ENCODE results near the gene CCDC192.

Gene CCDC192

DNA sequence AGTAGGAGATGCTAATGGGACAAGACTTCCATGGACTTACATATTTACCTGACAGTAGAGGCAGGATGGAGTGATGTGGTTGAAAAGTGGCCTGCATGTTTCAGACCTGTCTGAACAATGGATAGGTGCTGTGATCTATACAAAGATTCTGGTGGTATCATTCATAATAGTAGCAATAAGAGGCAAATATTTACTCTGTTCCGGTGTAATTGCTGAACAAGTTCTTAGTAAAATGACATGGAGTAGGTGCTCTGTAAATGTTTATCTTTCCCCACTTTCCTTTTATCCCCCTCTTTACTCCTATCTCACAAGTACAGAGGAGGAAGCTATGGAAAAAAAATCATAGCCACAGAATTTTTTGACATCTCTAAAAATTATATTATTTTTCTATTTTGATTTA lies 221.4 kb downstream of the CCDC192 start:
- no peaks in the 10 kb centered on the region for H4K20me1 ChIP-seq
- no peaks in the 10 kb centered on the region for H3K36me3 ChIP-seq
- no peak overlapping the region for H3K9ac ChIP-seq
- no peak overlapping the region for H3K27ac ChIP-seq
- TF ChIP-seq Cebpa-rat (IDR thresholded peaks at IDR 0.05), result no peak
- H3K4me1 ChIP-seq, result no peaks in the 10 kb centered on the region
- H3K4me2 ChIP-seq, result no peak overlapping the region
- no peaks in the 10 kb centered on the region for H3K27me3 ChIP-seq
- H3K9me3 ChIP-seq, result no peaks in the 10 kb centered on the region
- no peak overlapping the region for H3K4me3 ChIP-seq

DNA sequence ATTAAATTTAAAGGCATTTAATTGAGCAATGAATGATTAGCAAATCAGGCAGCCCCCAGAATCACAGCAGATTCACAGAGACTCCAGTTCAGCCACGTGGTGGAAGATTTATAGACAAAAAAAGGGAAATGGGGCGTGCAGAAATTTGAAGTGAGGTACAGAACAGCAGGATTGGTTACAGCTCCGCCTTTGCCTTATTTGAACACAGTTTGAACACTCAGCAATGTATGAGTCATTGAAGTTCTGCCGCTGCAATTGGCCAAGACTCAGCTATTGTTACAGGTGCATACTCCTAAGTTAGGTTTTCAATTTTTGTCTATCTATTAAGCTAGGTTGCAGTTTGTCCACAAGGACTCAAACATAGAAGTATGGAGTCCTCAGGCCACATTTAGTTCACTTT lies 222.7 kb downstream of the CCDC192 start:
- H3K36me3 ChIP-seq, result no peaks in the 10 kb centered on the region
- no peak overlapping the region for H3K27ac ChIP-seq
- H3K27me3 ChIP-seq, result no peaks in the 10 kb centered on the region
- H3K4me1 ChIP-seq, result no peaks in the 10 kb centered on the region
- H3K4me3 ChIP-seq, result no peak overlapping the region
- H3K9me3 ChIP-seq, result no peaks in the 10 kb centered on the region
- no peak overlapping the region for H3K9ac ChIP-seq
- TF ChIP-seq Cebpa-rat (IDR thresholded peaks at IDR 0.05), result no peak
- no peaks in the 10 kb centered on the region for H4K20me1 ChIP-seq
- no peak overlapping the region for H3K4me2 ChIP-seq

DNA sequence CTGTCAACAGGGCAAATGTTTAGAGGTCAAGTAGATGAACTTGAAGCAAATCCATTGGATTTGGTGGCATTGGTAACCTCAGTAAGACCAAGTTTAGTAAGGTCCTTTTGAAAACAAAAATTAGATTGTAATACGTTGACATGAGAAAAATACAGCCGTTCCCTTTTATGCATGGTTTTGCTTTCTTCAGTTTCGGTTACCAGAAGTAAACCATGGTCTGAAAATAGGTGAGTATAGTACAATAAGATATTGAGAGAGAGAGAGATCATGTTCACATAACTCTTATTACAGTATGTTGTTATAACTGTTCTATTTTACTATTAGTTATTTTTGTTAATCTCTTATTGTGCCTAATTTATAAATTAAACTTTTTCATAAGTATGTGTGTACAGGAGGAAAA lies 223.8 kb downstream of the CCDC192 start:
- no peak overlapping the region for H3K9ac ChIP-seq

DNA sequence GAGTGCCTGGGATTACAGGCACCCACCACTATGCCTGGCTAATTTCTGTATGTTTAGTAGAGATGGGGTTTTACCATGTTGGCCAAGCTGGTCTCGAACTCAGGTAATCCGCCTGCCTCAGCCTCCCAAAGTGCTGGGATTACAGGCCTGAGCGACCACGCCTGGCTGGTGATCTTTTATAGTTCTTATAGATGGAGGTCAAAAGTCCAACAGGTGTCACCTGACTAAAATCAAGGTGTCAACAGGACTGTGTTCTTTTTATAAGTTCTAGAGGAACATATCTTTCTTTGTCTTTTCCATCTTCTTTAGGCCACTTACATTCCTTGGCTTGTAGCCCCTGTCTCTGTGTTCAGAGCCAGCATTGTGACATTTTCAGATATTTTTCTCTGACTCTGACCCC lies 224.9 kb downstream of the CCDC192 start:
- no peaks in the 10 kb centered on the region for H3K36me3 ChIP-seq
- H3K4me3 ChIP-seq, result no peak overlapping the region
- H4K20me1 ChIP-seq, result no peaks in the 10 kb centered on the region
- TF ChIP-seq Cebpa-rat (IDR thresholded peaks at IDR 0.05), result no peak
- H3K9me3 ChIP-seq, result no peaks in the 10 kb centered on the region
- no peak overlapping the region for H3K9ac ChIP-seq
- no peaks in the 10 kb centered on the region for H3K4me1 ChIP-seq
- no peak overlapping the region for H3K4me2 ChIP-seq
- H3K27me3 ChIP-seq, result no peaks in the 10 kb centered on the region
- no peak overlapping the region for H3K27ac ChIP-seq

More for the DNA sequence above, 223.8 kb downstream of the CCDC192 start:
- no peaks in the 10 kb centered on the region for H3K36me3 ChIP-seq
- no peak overlapping the region for H3K4me3 ChIP-seq
- H4K20me1 ChIP-seq, result no peaks in the 10 kb centered on the region
- H3K4me1 ChIP-seq, result no peaks in the 10 kb centered on the region
- no peak overlapping the region for H3K4me2 ChIP-seq
- no peaks in the 10 kb centered on the region for H3K27me3 ChIP-seq
- TF ChIP-seq Cebpa-rat (IDR thresholded peaks at IDR 0.05), result no peak
- no peak overlapping the region for H3K27ac ChIP-seq
- H3K9me3 ChIP-seq, result no peaks in the 10 kb centered on the region

DNA sequence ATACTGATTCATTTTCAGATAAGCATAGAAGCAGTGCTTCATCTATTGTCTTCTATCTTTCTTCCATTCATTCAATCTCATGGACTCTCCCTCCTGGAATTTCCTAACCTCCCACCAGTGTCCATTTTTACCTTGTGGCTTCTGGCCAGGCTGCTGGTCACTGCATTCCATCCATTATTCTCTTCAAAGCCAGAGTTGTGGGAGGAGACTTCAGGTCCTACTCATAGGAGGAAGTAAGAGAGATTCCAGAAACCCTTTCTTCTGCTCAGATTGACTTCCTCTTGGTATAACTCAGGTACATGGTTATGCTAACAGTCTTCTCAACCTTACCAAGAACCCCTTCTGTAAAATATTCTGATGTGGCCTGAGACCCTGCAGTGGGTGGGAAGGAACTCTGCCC lies 227.1 kb downstream of the CCDC192 start:
- Histone ChIP-seq H4K20me1 (no peaks in the 10 kb centered on the region), H3K9ac (no peak overlapping the region), H3K4me1 (no peaks in the 10 kb centered on the region), H3K27ac (no peak overlapping the region), H3K36me3 (no peaks in the 10 kb centered on the region), H3K27me3 (no peaks in the 10 kb centered on the region), H3K4me2 (no peak overlapping the region), H3K9me3 (no peaks in the 10 kb centered on the region), H3K4me3 (no peak overlapping the region)
- no peak for TF ChIP-seq Cebpa-rat (IDR thresholded peaks at IDR 0.05)

DNA sequence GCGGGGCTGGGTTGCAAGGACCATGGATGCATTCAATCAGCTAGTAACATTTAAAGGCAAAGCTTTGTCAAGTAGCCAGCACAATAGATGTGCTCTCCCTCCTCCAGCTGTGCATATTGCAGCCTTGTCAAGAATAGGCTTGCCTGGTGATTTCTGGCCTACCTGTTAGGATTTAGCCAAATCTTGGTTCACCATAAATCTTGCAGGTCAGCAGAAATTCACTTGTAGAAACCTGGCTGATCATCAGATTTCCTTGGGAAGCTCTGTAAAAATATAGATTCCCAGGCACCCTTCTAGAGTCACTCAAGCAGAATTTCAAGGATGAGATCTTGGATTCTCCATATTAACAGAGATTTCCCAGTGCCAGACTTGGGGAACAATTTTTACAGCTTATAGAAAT lies 228.2 kb downstream of the CCDC192 start:
- no peak overlapping the region for H3K4me3 ChIP-seq
- no peak for TF ChIP-seq Cebpa-rat (IDR thresholded peaks at IDR 0.05)
- no peaks in the 10 kb centered on the region for H3K9me3 ChIP-seq
- no peak overlapping the region for H3K27ac ChIP-seq
- H3K27me3 ChIP-seq, result no peaks in the 10 kb centered on the region
- H3K9ac ChIP-seq, result no peak overlapping the region
- H3K36me3 ChIP-seq, result no peaks in the 10 kb centered on the region
- H3K4me1 ChIP-seq, result no peaks in the 10 kb centered on the region
- H3K4me2 ChIP-seq, result no peak overlapping the region
- H4K20me1 ChIP-seq, result no peaks in the 10 kb centered on the region

DNA sequence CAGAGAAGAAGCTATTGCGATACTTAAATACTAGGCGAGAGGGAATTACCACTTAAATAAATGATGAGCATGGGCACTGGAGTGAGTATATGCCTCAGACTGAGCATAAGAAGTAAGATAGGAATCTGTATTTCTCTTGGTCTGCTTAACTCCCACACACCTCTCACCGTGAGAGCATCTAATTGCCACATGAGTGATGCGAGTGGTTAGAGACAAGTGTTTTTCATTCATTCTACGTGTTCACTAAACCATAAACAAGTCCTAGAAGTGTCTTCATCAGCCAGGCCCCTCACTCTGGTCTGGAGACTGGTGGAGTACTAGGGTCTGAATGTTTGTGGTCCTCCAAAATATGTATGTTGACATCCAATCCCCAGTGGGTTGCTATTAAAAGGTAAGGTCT lies 230.2 kb downstream of the CCDC192 start:
- Histone ChIP-seq H3K4me3 (no peak overlapping the region), H3K36me3 (no peaks in the 10 kb centered on the region), H3K4me2 (no peak overlapping the region), H3K27me3 (no peaks in the 10 kb centered on the region), H3K9ac (no peak overlapping the region), H3K4me1 (no peaks in the 10 kb centered on the region), H4K20me1 (no peaks in the 10 kb centered on the region), H3K9me3 (no peaks in the 10 kb centered on the region), H3K27ac (no peak overlapping the region)
- no peak for TF ChIP-seq Cebpa-rat (IDR thresholded peaks at IDR 0.05)

DNA sequence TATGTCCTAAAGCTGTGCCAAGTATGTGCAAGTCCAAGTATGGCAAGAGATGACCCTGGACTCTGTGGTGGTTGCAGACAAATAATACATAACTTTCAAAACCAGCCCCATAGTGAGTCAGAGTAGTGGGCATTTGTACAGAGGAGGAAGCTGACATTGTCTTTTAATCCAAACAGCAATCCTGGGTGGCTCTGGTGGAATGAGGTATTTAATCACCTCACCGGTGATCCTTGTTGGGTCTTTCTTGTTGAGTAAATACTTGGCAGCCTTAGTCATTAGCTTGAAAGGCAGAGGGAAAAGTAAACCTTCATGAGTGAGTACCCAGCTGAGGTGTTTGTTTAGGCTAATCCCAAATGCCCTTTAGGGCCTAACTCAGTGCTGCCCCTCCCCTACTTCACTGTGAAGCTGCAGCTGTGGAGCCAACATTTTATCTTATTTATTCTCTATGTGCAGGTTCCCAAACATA lies 231.6 kb downstream of the CCDC192 start:
- Histone ChIP-seq H3K4me2 (no peak overlapping the region), H3K9me3 (no peaks in the 10 kb centered on the region), H3K4me3 (no peak overlapping the region), H3K27ac (no peak overlapping the region), H3K36me3 (no peaks in the 10 kb centered on the region), H4K20me1 (no peaks in the 10 kb centered on the region), H3K27me3 (no peaks in the 10 kb centered on the region), H3K4me1 (no peaks in the 10 kb centered on the region), H3K9ac (no peak overlapping the region)
- no peak for TF ChIP-seq Cebpa-rat (IDR thresholded peaks at IDR 0.05)

DNA sequence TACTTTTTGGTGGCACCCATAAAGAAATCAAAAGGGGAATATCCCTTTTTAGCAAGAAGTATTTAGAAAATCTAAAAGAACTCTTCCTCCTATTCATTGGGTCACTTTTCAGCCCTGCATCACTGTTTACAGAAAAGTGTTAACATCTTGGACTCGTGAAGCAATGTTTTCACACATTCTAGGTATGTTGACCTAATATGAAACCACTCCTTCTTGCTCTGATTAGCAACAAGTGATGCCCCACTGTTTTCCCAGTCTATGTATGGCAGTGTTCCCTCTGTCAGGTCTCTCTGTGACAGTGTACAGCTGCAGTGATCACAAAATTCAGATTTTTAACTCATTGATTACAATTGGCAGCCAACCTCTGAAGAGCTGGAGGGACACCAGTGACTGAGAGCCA lies 232.2 kb downstream of the CCDC192 start:
- H3K4me3 ChIP-seq, result no peak overlapping the region
- H3K36me3 ChIP-seq, result no peaks in the 10 kb centered on the region
- no peaks in the 10 kb centered on the region for H3K4me1 ChIP-seq
- H4K20me1 ChIP-seq, result no peaks in the 10 kb centered on the region
- TF ChIP-seq Cebpa-rat (IDR thresholded peaks at IDR 0.05), result no peak
- no peaks in the 10 kb centered on the region for H3K9me3 ChIP-seq
- H3K4me2 ChIP-seq, result no peak overlapping the region
- H3K27ac ChIP-seq, result no peak overlapping the region
- H3K27me3 ChIP-seq, result no peaks in the 10 kb centered on the region
- H3K9ac ChIP-seq, result no peak overlapping the region

DNA sequence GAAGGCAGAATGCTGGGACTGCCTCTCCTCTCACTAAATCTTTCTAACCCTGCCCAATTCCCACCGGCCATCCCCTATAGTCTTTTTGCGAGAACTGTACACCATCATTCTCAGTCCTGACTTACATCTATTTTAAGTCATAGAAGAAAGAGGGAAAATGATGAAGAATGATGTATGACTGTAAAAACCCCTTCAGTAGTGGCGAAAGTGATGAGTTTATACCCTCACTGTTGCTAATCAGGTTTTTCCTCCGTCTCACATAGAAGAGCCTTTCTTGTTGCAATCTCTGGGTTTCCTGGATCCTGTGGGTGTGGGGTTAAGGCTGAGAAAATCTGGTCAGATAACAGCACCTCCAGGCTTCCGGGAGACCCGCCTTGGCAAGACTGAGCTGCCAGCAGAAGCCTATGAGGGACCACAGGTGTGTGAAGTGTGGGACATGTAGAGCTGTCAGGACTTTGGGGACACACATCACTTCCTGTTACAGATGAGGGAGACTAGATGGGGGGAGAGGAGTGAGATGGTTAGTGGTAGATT lies 233.3 kb downstream of the CCDC192 start:
- no peak overlapping the region for H3K9ac ChIP-seq
- TF ChIP-seq Cebpa-rat (IDR thresholded peaks at IDR 0.05), result no peak
- H3K9me3 ChIP-seq, result no peaks in the 10 kb centered on the region

DNA sequence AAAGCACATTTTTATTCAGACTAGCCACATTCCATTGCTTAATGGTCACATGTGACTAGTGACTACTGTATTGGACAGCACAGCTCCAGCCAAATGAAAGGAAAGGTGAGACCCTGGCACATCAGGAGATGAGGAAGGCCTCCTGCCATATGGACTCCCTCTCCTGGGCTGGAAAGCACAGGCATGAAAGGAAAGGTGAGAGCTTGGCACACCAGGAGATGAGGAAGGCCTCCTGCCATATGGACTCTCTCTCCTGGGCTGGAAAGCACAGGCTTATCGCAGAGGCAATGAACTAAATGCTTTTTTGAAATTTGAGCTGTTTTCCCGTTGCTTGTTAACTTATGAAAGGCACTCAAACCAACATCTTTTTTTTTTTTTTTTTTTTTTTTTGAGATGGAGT lies 235.6 kb downstream of the CCDC192 start:
- H3K4me3 ChIP-seq, result no peak overlapping the region
- peaks cover 10% of the 10 kb centered on the region for H3K4me1 ChIP-seq
- no peaks in the 10 kb centered on the region for H4K20me1 ChIP-seq
- H3K4me2 ChIP-seq, result no peak overlapping the region
- H3K27ac ChIP-seq, result no peak overlapping the region
- H3K9me3 ChIP-seq, result no peaks in the 10 kb centered on the region
- H3K9ac ChIP-seq, result no peak overlapping the region
- no peaks in the 10 kb centered on the region for H3K27me3 ChIP-seq
- TF ChIP-seq Cebpa-rat (IDR thresholded peaks at IDR 0.05), result no peak
- H3K36me3 ChIP-seq, result no peaks in the 10 kb centered on the region

More for the DNA sequence above, 233.3 kb downstream of the CCDC192 start:
- H3K4me2 ChIP-seq, result no peak overlapping the region
- H3K36me3 ChIP-seq, result no peaks in the 10 kb centered on the region
- H3K4me1 ChIP-seq, result peaks cover 5% of the 10 kb centered on the region
- H3K27me3 ChIP-seq, result no peaks in the 10 kb centered on the region
- H4K20me1 ChIP-seq, result no peaks in the 10 kb centered on the region
- no peak overlapping the region for H3K27ac ChIP-seq
- H3K4me3 ChIP-seq, result no peak overlapping the region
